ENCODE data around the gene PRKN. TPM values are rescaled to one million over a fixed set of nuclear protein-coding genes. Genes with fewer than 3 reads are reported as not detected.

PRKN gene
- total RNA-seq, 1 donor from 2014 or later: 5.1 TPM

- DNase-seq (ENCODE audit: low spot score): no peak
- no peaks in the 10 kb centered on the region for H3K9me3 Mint-ChIP-seq (ENCODE audit: unreplicated experiment)
- H3K27ac Mint-ChIP-seq (ENCODE audit: unreplicated experiment): no peak overlapping the region
- no peaks in the 10 kb centered on the region for H3K27me3 Mint-ChIP-seq (ENCODE audit: unreplicated experiment)
- TF ChIP-seq, protein P1, sequence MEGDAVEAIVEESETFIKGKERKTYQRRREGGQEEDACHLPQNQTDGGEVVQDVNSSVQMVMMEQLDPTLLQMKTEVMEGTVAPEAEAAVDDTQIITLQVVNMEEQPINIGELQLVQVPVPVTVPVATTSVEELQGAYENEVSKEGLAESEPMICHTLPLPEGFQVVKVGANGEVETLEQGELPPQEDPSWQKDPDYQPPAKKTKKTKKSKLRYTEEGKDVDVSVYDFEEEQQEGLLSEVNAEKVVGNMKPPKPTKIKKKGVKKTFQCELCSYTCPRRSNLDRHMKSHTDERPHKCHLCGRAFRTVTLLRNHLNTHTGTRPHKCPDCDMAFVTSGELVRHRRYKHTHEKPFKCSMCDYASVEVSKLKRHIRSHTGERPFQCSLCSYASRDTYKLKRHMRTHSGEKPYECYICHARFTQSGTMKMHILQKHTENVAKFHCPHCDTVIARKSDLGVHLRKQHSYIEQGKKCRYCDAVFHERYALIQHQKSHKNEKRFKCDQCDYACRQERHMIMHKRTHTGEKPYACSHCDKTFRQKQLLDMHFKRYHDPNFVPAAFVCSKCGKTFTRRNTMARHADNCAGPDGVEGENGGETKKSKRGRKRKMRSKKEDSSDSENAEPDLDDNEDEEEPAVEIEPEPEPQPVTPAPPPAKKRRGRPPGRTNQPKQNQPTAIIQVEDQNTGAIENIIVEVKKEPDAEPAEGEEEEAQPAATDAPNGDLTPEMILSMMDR (IDR thresholded peaks at IDR 0.05; ENCODE audit: unreplicated experiment): no peak
- no peaks in the 10 kb centered on the region for H3K4me1 Mint-ChIP-seq (ENCODE audit: unreplicated experiment)
- no peak overlapping the region for H3K4me3 Mint-ChIP-seq (ENCODE audit: unreplicated experiment)
- no peaks in the 10 kb centered on the region for H3K36me3 Mint-ChIP-seq (ENCODE audit: low read depth, unreplicated experiment)
Measured at GRCh38 chr6:162684052-162684451, 43.5 kb downstream of the PRKN start.

- TF ChIP-seq, protein P1 (IDR thresholded peaks at IDR 0.05; ENCODE audit: unreplicated experiment): no peak
- no peaks in the 10 kb centered on the region for H3K36me3 Mint-ChIP-seq (ENCODE audit: low read depth, unreplicated experiment)
- no peaks in the 10 kb centered on the region for H3K9me3 Mint-ChIP-seq (ENCODE audit: unreplicated experiment)
- no peak overlapping the region for H3K4me3 Mint-ChIP-seq (ENCODE audit: unreplicated experiment)
- H3K27me3 Mint-ChIP-seq (ENCODE audit: unreplicated experiment): no peaks in the 10 kb centered on the region
- DNase-seq (ENCODE audit: low spot score): no peak
- no peak overlapping the region for H3K27ac Mint-ChIP-seq (ENCODE audit: unreplicated experiment)
- H3K4me1 Mint-ChIP-seq (ENCODE audit: unreplicated experiment): no peaks in the 10 kb centered on the region
Measured at GRCh38 chr6:162683135-162683534, 44.4 kb downstream of the PRKN start.

- DNase-seq (ENCODE audit: low spot score): no peak
- no peaks in the 10 kb centered on the region for H3K4me1 Mint-ChIP-seq (ENCODE audit: unreplicated experiment)
- TF ChIP-seq, protein P1 (IDR thresholded peaks at IDR 0.05; ENCODE audit: unreplicated experiment): no peak
- H3K4me3 Mint-ChIP-seq (ENCODE audit: unreplicated experiment): no peak overlapping the region
- no peak overlapping the region for H3K27ac Mint-ChIP-seq (ENCODE audit: unreplicated experiment)
- H3K9me3 Mint-ChIP-seq (ENCODE audit: unreplicated experiment): no peaks in the 10 kb centered on the region
- H3K27me3 Mint-ChIP-seq (ENCODE audit: unreplicated experiment): no peaks in the 10 kb centered on the region
- H3K36me3 Mint-ChIP-seq (ENCODE audit: low read depth, unreplicated experiment): no peaks in the 10 kb centered on the region
Measured at GRCh38 chr6:162681447-162681846, 46.1 kb downstream of the PRKN start.

DNA sequence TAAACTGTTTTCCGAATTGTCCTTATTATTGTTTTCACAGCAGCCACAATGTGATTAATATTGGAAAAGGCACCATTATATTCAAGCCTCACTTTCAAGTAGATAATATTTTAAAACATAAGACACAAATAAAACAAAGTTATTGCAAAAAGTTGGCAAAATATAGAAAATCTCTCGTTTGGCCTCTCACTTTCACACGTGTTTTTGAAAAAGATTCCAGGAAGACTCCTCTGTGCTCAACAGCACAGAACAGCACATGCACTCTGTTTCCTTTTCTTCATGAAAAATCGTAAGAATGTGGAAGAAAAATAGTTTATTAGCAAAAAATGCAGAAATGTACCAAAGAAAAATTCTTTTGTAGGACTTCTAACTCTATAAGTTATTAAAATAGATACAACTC is 46.7 kb downstream of the PRKN start:
- Mint-ChIP-seq H3K4me3 (ENCODE audit: unreplicated experiment) (no peak overlapping the region), H3K27ac (ENCODE audit: unreplicated experiment) (no peak overlapping the region), H3K36me3 (ENCODE audit: low read depth, unreplicated experiment) (no peaks in the 10 kb centered on the region), H3K9me3 (ENCODE audit: unreplicated experiment) (no peaks in the 10 kb centered on the region), H3K4me1 (ENCODE audit: unreplicated experiment) (no peaks in the 10 kb centered on the region), H3K27me3 (ENCODE audit: unreplicated experiment) (no peaks in the 10 kb centered on the region)
- TF ChIP-seq, protein P1 (IDR thresholded peaks at IDR 0.05; ENCODE audit: unreplicated experiment): no peak
- no peak for DNase-seq (ENCODE audit: low spot score)

DNA sequence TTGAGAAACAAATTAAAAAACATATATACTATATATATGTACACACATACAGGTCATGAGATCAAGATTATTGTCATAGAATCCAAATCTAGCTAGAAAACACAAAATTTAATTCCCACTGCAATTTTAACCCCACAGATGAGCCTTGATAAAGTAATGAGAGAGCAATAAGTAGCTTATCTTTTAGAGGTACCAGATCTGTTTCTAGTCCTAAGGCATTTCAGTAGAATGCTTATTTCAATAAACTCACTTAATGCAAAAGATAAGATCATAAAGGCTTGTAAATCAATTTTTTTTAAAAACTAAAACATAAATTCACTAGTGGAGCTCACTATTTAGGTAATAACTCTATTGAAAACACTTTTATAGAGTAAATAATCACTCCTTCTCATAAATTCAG is 47.2 kb downstream of the PRKN start:
- TF ChIP-seq, protein P1 (IDR thresholded peaks at IDR 0.05; ENCODE audit: unreplicated experiment): no peak
- no peak overlapping the region for H3K4me3 Mint-ChIP-seq (ENCODE audit: unreplicated experiment)
- H3K4me1 Mint-ChIP-seq (ENCODE audit: unreplicated experiment): no peaks in the 10 kb centered on the region
- H3K36me3 Mint-ChIP-seq (ENCODE audit: low read depth, unreplicated experiment): no peaks in the 10 kb centered on the region
- H3K27ac Mint-ChIP-seq (ENCODE audit: unreplicated experiment): no peak overlapping the region
- no peak for DNase-seq (ENCODE audit: low spot score)
- no peaks in the 10 kb centered on the region for H3K9me3 Mint-ChIP-seq (ENCODE audit: unreplicated experiment)
- no peaks in the 10 kb centered on the region for H3K27me3 Mint-ChIP-seq (ENCODE audit: unreplicated experiment)
